ENCODE measurements around the gene UVSSA. TPM values are rescaled to one million over a fixed set of nuclear protein-coding genes. Genes with fewer than 3 reads are reported as not detected.

Gene UVSSA
- total and polyA plus RNA-seq, 9 of the 15 experiments (the other 6 are each of a cell fraction or from before 2014, with no cell fraction given): 0.21 to 14.6 (median 3.3) TPM

DNA sequence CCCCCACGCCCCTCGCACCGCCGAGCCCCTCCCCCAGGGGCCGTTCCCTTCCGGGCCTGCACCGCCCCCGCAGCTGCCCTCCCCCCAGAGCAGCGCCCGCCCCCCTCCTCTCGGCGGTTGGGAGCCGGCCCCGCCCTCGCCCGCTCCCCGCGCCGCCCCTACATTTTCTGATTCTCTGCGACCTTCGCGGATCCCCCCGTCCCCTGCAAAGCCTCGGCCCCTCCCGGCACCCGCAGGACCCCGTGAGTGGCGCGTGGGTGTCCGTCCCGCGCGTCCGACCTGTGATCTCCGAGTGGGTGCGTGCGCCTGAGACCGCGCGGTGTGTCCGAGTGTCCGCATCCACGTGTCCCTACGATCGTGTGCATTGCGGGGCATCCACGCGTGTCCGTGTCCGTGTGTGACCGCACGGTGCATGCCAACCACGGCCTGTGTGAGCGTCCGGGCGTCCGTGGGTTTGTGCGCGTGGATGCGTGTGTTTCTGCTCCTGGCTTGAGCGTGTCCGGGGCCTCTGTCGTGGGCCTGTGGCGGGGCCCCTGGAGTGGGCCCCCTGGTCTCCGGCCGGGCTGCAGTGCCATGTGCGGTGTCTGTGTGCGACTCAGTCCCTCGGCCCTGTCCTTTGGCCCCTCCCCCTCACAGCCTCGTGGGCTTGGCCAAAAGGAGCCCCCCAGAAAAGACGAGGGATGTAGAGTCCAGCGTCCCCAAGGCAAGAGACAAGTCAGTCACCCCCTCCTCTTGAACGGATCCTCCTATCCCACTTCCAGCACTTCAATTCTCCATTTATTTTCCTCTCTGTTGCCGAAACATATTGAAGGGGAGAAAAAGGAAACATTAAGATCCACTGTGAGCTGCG lies 68.0 kb downstream of the UVSSA start (continued):
- TF ChIP-seq, protein P1, sequence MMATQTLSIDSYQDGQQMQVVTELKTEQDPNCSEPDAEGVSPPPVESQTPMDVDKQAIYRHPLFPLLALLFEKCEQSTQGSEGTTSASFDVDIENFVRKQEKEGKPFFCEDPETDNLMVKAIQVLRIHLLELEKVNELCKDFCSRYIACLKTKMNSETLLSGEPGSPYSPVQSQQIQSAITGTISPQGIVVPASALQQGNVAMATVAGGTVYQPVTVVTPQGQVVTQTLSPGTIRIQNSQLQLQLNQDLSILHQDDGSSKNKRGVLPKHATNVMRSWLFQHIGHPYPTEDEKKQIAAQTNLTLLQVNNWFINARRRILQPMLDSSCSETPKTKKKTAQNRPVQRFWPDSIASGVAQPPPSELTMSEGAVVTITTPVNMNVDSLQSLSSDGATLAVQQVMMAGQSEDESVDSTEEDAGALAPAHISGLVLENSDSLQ (IDR thresholded peaks at IDR 0.05): no peak
- no peak for TF ChIP-seq ZNF830 (CRISPR knock-in tag; IDR thresholded peaks at IDR 0.05)
- TF ChIP-seq ESRRA (IDR thresholded peaks at IDR 0.05; ENCODE audit: borderline replicate concordance, low read depth): no peak
- TF ChIP-seq ZNF140 (CRISPR knock-in tag; IDR thresholded peaks at IDR 0.05): no peak
- TF ChIP-seq, protein P2, sequence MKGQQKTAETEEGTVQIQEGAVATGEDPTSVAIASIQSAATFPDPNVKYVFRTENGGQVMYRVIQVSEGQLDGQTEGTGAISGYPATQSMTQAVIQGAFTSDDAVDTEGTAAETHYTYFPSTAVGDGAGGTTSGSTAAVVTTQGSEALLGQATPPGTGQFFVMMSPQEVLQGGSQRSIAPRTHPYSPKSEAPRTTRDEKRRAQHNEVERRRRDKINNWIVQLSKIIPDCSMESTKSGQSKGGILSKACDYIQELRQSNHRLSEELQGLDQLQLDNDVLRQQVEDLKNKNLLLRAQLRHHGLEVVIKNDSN (CRISPR knock-in tag; IDR thresholded peaks at IDR 0.05): no peak
- peak; percentile 100 for TF ChIP-seq GATAD2A (IDR thresholded peaks at IDR 0.05)
- TF ChIP-seq ZNF311 (CRISPR knock-in tag; IDR thresholded peaks at IDR 0.05): 0 out of 2 replicates have a peak, but pooled peaks have one; percentile 17
- no peak for TF ChIP-seq PPARD (CRISPR knock-in tag; IDR thresholded peaks at IDR 0.05)
- TF ChIP-seq, protein P3, sequence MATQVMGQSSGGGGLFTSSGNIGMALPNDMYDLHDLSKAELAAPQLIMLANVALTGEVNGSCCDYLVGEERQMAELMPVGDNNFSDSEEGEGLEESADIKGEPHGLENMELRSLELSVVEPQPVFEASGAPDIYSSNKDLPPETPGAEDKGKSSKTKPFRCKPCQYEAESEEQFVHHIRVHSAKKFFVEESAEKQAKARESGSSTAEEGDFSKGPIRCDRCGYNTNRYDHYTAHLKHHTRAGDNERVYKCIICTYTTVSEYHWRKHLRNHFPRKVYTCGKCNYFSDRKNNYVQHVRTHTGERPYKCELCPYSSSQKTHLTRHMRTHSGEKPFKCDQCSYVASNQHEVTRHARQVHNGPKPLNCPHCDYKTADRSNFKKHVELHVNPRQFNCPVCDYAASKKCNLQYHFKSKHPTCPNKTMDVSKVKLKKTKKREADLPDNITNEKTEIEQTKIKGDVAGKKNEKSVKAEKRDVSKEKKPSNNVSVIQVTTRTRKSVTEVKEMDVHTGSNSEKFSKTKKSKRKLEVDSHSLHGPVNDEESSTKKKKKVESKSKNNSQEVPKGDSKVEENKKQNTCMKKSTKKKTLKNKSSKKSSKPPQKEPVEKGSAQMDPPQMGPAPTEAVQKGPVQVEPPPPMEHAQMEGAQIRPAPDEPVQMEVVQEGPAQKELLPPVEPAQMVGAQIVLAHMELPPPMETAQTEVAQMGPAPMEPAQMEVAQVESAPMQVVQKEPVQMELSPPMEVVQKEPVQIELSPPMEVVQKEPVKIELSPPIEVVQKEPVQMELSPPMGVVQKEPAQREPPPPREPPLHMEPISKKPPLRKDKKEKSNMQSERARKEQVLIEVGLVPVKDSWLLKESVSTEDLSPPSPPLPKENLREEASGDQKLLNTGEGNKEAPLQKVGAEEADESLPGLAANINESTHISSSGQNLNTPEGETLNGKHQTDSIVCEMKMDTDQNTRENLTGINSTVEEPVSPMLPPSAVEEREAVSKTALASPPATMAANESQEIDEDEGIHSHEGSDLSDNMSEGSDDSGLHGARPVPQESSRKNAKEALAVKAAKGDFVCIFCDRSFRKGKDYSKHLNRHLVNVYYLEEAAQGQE (IDR thresholded peaks at IDR 0.05; ENCODE audit: borderline replicate concordance): no peak
- TF ChIP-seq, protein P3 (CRISPR knock-in tag; IDR thresholded peaks at IDR 0.05; ENCODE audit: low read depth): peak; percentile 41; the same call in 1 of the 2 replicates
- TF ChIP-seq ZNF766 (CRISPR knock-in tag; conservative IDR thresholded peaks at IDR 0.05): no peak
- TF ChIP-seq RBM14 (IDR thresholded peaks at IDR 0.05; ENCODE audit: borderline replicate concordance, insufficient read depth, low read depth, low read length): no peak
- TF ChIP-seq, protein P4, sequence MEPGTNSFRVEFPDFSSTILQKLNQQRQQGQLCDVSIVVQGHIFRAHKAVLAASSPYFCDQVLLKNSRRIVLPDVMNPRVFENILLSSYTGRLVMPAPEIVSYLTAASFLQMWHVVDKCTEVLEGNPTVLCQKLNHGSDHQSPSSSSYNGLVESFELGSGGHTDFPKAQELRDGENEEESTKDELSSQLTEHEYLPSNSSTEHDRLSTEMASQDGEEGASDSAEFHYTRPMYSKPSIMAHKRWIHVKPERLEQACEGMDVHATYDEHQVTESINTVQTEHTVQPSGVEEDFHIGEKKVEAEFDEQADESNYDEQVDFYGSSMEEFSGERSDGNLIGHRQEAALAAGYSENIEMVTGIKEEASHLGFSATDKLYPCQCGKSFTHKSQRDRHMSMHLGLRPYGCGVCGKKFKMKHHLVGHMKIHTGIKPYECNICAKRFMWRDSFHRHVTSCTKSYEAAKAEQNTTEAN (CRISPR knock-in tag; IDR thresholded peaks at IDR 0.05): 0 out of 2 replicates have a peak, but pooled peaks have one; percentile 28
- TF ChIP-seq NONO (IDR thresholded peaks at IDR 0.05; ENCODE audit: low read depth in 2 of 2, low read length in 1 of 2): no peak
- no peak for TF ChIP-seq ZNF431 (CRISPR knock-in tag; IDR thresholded peaks at IDR 0.05)

Measured in K562 (cell line).